DMS114 treated with DMSO at 0.1 percent for 48 hours (cell line): ENCODE measurements around the gene TMPRSS9.
A peak's percentile ranks its signal among the peaks of the same experiment; 100 is the strongest.
"Not testable (repeated sequence)": the region's sequence is repeated elsewhere in the genome, so short reads cannot be mapped to it uniquely, and the experiment has no call there.

Experiments
- DNase-seq: peaks from one replicate; lab custom pipeline; 2025; ENCODE audit not compliant: unreplicated experiment; lab: John Stamatoyannopoulos, UW

The TMPRSS9 gene

DNA sequence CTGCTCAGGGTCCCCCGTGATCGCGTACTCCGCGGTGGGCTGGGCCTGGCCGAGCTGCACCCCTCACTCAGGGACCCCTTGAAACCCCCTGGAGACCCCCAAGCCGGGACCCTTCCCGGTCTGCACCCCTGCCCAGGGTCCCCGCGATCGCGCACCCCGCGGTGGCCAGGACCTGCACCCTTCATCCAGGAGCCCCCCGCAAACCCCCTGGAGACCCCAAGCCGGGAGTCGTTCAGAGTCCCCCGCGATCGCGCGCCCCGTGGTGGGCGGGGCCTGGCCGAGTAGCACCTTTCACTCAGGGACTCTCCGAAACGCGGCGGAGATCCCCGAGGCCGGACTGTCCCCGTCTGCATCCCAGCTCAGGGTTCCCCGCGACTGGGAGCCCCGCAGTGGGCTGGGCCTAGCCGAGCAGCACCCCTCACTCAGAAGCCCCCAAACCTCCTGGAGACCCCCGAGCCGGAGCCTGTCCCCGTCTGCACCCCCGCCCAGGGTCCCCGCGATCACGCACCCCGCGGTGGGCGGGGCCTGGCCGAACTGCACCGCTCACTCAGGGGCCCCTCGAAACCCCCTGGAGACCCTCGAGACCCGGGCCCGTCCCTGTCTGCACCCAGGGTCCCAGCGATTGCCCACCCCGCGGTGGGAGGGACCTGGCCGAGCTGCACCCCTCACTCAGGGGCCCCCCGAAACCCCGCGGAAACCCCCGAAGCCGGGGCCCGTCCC lies 95.9 kb downstream of the TMPRSS9 start:
- DNase-seq: no peak

DNA sequence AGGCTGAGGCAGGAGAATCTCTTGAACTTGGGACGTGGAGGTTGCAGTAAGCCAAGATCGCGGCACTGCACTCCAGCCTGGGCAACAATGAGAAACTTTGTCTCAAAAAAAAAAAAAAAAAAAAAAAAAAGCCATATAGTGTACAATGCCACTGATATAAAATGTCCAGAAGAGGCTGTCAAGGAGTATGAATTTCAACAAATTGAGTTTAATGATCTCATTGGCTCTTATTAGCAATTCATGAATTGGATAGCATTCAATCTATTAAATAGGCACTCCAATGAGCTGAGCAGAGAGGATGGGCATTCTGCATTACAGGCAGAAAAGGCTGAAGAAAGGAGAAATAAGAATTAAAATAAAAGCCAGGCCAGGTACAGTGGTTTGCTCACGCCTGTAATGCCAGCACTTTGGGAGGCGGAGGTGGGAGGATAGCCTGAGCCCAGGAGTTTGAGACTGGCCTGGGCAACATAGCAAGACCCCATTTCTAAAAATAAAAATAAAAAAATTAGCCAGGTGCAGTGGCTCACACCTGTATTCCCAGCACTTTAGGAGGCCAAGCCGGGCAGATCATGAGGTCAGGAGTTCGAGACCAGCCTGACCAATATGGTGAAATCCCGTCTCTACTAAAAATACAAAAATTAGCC lies 97.5 kb downstream of the TMPRSS9 start:
- DNase-seq: no peak

- no peak for DNase-seq
Observed at GRCh38 chr19:2458054-2458453, 98.0 kb downstream of the TMPRSS9 start.

GRCh38 chr19:2458776-2459175 lies 98.7 kb downstream of the TMPRSS9 start:
- not testable (repeated sequence) for DNase-seq

GRCh38 chr19:2460245-2460644 lies 100.2 kb downstream of the TMPRSS9 start:
- DNase-seq: no peak

DNA sequence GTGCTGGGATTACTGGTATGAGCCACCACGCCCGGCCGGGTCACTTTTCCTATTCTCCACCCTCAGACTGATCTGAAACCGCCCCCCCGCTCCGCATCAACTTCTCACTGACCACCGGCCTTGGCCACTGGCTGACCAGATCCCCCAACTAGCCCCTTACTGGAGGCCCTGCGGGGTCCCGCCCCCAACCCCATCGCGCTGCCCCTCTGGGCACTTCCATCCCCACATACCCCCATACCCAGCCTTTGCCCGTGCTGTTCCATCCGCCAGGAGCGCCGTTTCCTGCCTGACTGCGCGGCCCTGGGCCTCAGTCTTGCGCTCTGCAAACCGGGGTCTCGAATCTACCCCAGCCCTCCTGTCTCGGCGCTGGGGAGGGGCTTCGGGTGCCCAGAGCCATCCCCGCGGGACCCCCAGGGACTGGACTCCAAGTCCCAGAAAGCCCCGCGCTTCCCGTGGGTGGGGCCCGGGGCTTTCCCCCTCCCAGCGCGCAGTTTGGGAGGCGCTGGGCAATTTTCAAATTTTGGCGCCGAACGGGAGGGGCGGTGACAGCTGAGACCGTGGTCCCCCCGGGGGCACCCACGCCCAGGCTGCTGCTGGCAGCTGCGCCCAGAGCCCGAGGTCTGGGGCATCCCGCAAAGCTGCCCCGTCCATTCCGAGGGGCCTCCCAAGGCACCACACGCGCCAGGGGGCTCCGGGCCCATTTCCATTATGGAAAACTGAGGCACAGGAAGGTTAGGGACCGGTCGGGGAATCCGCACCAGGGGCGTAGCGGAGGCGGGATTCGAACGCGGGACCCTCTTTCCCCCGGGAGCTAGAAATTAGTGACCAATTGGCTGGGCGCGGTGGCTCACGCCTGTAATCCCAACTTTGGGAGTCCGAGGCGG lies 101.9 kb downstream of the TMPRSS9 start:
- peak; percentile 57 for DNase-seq

DNA sequence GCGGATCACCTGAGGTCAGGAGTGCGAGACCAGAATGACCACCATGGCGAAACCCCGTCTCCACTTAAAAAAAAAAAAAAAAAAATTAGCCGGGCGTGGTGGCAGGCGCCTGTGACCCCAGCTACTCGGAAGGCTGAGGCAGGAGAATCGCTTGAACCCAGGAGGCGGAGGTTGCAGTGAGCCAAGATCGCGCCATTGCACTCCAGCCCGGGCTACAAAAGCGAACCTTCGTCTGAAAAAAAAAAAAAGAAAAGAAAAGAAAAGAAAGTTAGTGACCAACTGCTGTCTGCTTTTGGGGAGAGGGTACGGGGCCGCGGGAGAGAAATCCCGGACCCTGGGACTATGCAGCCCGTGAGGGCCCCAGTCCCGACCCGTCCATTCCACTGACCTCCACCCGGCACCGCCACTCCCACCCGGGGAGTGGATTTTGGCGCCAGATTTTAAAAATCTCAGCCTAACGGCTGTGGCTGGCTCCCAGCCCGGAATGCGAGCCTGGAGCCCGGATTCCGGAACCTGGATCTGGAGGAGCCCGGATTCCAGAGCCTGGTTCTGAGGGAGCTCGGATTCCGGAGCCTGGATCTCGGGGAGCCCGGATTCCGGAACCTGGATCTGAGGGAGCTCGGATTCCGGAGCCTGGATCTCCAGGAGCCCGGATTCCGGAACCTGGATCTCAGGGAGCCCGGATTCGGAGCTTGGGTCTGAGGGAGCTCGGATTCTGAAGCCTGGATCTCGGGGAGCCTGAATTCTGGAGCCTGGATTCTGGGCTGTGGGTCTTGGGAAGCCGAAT lies 102.8 kb downstream of the TMPRSS9 start:
- DNase-seq: peak; percentile 63

DNA sequence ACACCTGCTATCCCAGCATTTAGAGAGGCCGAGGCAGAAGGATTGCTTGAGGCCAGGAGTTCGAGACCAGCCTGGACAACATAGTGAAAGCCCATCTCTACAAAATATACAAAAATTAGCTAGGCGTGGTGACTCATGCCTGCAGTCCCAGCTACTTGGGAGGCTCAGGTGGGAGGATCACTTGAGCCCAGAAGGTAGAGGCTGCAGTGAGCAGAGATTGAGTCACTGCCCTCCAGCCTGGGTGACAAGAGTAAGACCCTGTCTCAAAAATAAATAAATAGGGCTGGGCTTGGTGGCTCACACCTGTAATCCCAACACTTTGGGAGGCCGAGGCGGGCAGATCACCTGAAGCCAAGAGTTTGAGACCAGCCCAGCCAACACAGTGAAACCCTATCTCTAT lies 103.6 kb downstream of the TMPRSS9 start:
- DNase-seq: not testable (repeated sequence)

- no peak for DNase-seq
Observed at GRCh38 chr19:2464389-2464788, 104.3 kb downstream of the TMPRSS9 start.

DNA sequence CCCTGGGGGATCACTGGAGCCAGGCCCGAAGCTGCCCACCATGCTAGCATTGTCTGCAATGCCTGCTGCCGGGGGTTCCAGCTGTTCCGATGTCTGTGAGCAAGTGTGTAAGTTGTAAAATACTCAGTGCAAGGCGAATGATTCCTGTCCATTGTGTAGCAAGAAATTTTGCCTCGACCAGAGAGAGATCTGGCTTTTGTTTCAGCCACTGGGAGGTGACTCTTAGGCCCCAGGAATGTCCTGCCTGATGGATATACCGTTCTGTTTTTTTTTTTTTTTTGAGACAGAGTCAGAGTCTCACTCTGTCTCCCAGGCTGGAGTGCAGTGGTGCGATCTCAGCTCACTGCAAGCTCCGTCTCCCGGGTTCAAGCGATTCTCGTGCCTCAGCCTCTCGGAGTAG lies 108.5 kb downstream of the TMPRSS9 start:
- no peak for DNase-seq

- no peak for DNase-seq
Observed at GRCh38 chr19:2469102-2469914, 109.2 kb downstream of the TMPRSS9 start.

DNA sequence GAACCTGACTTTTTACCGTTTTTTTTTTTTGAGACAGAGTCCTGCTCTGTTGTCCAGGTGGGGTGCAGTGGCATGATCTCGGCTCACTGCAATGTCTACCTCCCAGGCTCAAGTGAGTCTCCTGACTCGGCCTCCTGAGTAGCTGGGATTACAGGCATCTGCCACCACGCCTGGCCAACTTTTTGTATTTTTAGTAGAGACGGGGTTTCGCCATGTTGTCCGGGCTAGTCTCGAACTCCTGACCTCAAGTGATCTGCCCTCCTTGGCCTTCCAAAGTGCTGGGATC lies 109.8 kb downstream of the TMPRSS9 start:
- not testable (repeated sequence) for DNase-seq

DNA sequence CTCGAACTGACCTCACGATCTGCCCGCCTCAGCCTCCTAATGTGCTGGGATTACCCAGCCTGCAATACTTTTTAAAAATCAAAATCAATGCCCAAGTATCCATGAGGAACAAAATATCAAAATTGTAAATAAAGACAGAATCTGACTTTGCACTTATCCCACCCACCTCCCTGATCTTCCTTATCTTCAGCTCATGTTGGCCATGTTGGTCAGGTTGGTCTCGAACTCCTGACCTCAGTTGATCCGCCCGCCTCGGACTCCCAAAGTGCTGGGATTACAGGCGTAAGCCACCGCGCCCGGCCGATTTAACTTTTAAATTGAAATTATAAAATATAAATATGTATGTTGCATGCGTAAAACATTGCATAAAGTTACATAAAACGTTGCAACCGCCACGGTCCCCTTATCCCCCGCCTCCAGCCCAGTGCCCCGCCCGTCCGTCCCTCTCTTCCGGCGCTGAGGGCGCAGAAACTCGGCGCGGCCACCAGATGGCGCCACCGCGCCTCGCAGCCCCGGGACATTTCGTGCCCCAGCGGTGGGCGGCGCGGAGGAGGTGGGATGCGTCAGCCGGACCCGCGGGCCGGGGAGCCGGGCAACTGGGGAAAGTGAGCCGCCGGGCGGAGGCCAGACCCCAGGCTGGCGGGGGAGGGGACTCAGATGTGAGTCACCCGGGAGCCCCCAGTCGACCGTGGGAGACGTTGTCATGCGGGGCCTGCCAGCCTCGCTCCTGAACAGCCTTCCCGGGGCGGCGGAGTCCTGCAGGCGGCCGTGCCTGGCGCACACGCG lies 114.4 kb downstream of the TMPRSS9 start:
- peak; percentile 71 for DNase-seq

- peak; percentile 11 for DNase-seq
Observed at GRCh38 chr19:2475018-2475701, 115.1 kb downstream of the TMPRSS9 start.
